COLO668 (cell line): ENCODE results near the gene APBA2.
A peak's percentile ranks its signal among the peaks of the same experiment; 100 is the strongest.

Experiments
- DNase-seq: peaks from one replicate; lab custom pipeline; 2025; ENCODE audit not compliant: unreplicated experiment; lab: John Stamatoyannopoulos, UW

Gene APBA2

GRCh38 chr15:28955160-28955992, 69.6 kb downstream of the APBA2 start:
- no peak for DNase-seq

- no peak for DNase-seq
Observed at GRCh38 chr15:28955993-28956421, 70.2 kb downstream of the APBA2 start.

- DNase-seq: no peak
Observed at GRCh38 chr15:28956491-28956890, 70.7 kb downstream of the APBA2 start.

- no peak for DNase-seq
Observed at GRCh38 chr15:28957606-28958498, 72.1 kb downstream of the APBA2 start.

- DNase-seq: no peak
Observed at GRCh38 chr15:28959326-28959725, 73.6 kb downstream of the APBA2 start.

- no peak for DNase-seq
Observed at GRCh38 chr15:28960979-28961378, 75.2 kb downstream of the APBA2 start.

- no peak for DNase-seq
Observed at GRCh38 chr15:28961391-28961790, 75.6 kb downstream of the APBA2 start.

GRCh38 chr15:28962851-28963710, 77.3 kb downstream of the APBA2 start:
- peak; percentile 15 for DNase-seq

- no peak for DNase-seq
Observed at GRCh38 chr15:28963711-28964081, 77.9 kb downstream of the APBA2 start.

- no peak for DNase-seq
Observed at GRCh38 chr15:28964098-28964497, 78.3 kb downstream of the APBA2 start.

GRCh38 chr15:28967066-28967465, 81.3 kb downstream of the APBA2 start:
- no peak for DNase-seq

- no peak for DNase-seq
Observed at GRCh38 chr15:28967990-28968389, 82.2 kb downstream of the APBA2 start.

GRCh38 chr15:28969511-28970085, 83.8 kb downstream of the APBA2 start:
- no peak for DNase-seq

- DNase-seq: no peak
Observed at GRCh38 chr15:28974142-28974541, 88.4 kb downstream of the APBA2 start.

- peak; percentile 59 for DNase-seq
Observed at GRCh38 chr15:28975766-28976179, 90.0 kb downstream of the APBA2 start.

GRCh38 chr15:28977377-28978010, 91.7 kb downstream of the APBA2 start:
- DNase-seq: no peak

- DNase-seq: no peak
Observed at GRCh38 chr15:28978011-28978378, 92.2 kb downstream of the APBA2 start.

- DNase-seq: no peak
Observed at GRCh38 chr15:28978661-28979060, 92.9 kb downstream of the APBA2 start.

- DNase-seq: no peak
Observed at GRCh38 chr15:28979208-28979841, 93.6 kb downstream of the APBA2 start.
